Neural progenitor cell (in vitro differentiated cells): ENCODE data around the gene ATP11C. TPM values are rescaled to one million over a fixed set of nuclear protein-coding genes. Genes with fewer than 3 reads are reported as not detected.

ENCODE experiments used
- DNase-seq: peaks from one replicate; pipeline ENCODE4 v3.0.0-alpha.2; 2016; ENCODE audit warnings: low spot score
- H2AFZ ChIP-seq: fragments of 200-600 bp; sonication (generic); replicated peaks from 2 replicates; pipeline ENCODE4 v1.6.1; 2016; ENCODE audit warnings: antibody characterized with exemption
- H3F3A ChIP-seq: fragments of 200-600 bp; sonication (generic); 2 replicates; pipeline ENCODE4 v1.6.1; 2016; ENCODE audit warnings: antibody characterized with exemption, low read depth
- H3K27ac ChIP-seq: fragments of 200-600 bp; sonication (generic); 2 replicates; pipeline ENCODE4 v1.5.1; 2016; ENCODE audit warnings: mild to moderate bottlenecking
- H3K27me3 ChIP-seq: fragments of 200-600 bp; sonication (generic); 2 replicates; pipeline ENCODE4 v1.6.1; 2016; ENCODE audit warnings: mild to moderate bottlenecking, moderate library complexity
- H3K36me3 ChIP-seq: fragments of 200-600 bp; sonication (generic); 2 replicates; pipeline ENCODE4 v1.5.1; 2016
- H3K4me1 ChIP-seq: fragments of 200-600 bp; sonication (generic); 2 replicates; pipeline ENCODE4 v1.6.1; 2016; ENCODE audit warnings: mixed run types
- H3K4me2 ChIP-seq: fragments of 200-600 bp; sonication (generic); 2 replicates; pipeline ENCODE4 v1.6.1; 2016
- H3K4me3 ChIP-seq: fragments of 200-600 bp; sonication (generic); 2 replicates; pipeline ENCODE4 v1.5.1; 2016
- H3K79me2 ChIP-seq: fragments of 200-600 bp; sonication (generic); 2 replicates; pipeline ENCODE4 v1.6.1; 2016; ENCODE audit warnings: low read depth
- H3K9ac ChIP-seq: fragments of 200-600 bp; sonication (generic); 2 replicates; pipeline ENCODE4 v1.6.1; 2016
- H3K9me3 ChIP-seq: fragments of 200-600 bp; sonication (generic); 2 replicates; pipeline ENCODE4 v1.5.1; 2016; ENCODE audit warnings: low read depth
- H4K20me1 ChIP-seq: fragments of 200-600 bp; sonication (generic); 2 replicates; pipeline ENCODE4 v1.6.1; 2016; ENCODE audit warnings: low read depth
- H3K27ac Mint-ChIP-seq: 3 replicates; pipeline ENCODE4 v1.8.0; 2021; ENCODE audit warnings: mixed read lengths
- H3K27me3 Mint-ChIP-seq: 2 replicates; pipeline ENCODE4 v1.8.0; 2022; ENCODE audit warnings: low read depth, mild to moderate bottlenecking, inconsistent platforms, moderate library complexity, mixed read lengths; ENCODE audit not compliant: insufficient read depth
- H3K36me3 Mint-ChIP-seq: 3 replicates; pipeline ENCODE4 v1.8.0; 2021; ENCODE audit warnings: mixed read lengths
- H3K4me1 Mint-ChIP-seq: 3 replicates; pipeline ENCODE4 v1.8.0; 2021; ENCODE audit warnings: mixed read lengths
- H3K4me3 Mint-ChIP-seq: 3 replicates; pipeline ENCODE4 v1.8.0; 2021; ENCODE audit warnings: mild to moderate bottlenecking, moderate library complexity, mixed read lengths
- H3K9me3 Mint-ChIP-seq: 3 replicates; pipeline ENCODE4 v1.8.0; 2020; ENCODE audit warnings: mixed read lengths
- CTCF ChIP-seq: fragments of 200-600 bp; sonication (generic); IDR thresholded peaks from 2 replicates; pipeline ENCODE4 v1.5.1; 2017; ENCODE audit warnings: antibody characterized with exemption, mild to moderate bottlenecking
- EZH2 ChIP-seq: fragments of 200-600 bp; sonication (generic); IDR thresholded peaks from 2 replicates; pipeline ENCODE4 v1.6.1; 2017; ENCODE audit warnings: antibody characterized with exemption, mild to moderate bottlenecking, moderate library complexity
- EZH2phosphoT487 ChIP-seq: fragments of 200-600 bp; sonication (generic); IDR thresholded peaks from 2 replicates; pipeline ENCODE4 v1.6.1; 2017; ENCODE audit warnings: antibody characterized with exemption
- total RNA-seq: library from RNA; depleted of rRNA; stranded (reverse); fragments of >200 nt; gene quantifications from 2 replicates; pipeline ENCODE4 v1.2.3, GENCODE V29; 2015; ENCODE audit warnings: low replicate concordance

The ATP11C gene
- total RNA-seq, 1 donor from 2014 or later = 68.0 TPM

DNA sequence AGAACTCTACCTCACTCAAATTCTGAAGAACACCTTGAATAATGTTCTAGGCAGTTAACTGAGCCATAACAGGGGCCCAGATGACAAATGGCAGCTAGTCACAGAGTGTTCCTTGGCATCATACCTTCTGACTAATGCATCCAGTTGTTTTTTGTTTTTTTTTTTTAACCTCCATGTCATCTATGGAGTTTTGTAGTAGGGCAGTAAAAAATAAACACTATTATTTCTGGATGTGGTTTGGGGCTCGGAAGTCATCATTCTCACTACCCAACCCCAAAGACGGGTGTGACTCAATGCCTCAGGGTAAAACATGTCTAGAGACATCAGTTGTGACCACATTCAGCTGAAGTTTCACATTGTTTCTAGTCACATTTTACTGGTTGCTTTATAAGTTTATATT, 193.7 kb downstream of the ATP11C start:
- Histone ChIP-seq H3K4me1 (no peaks in the 10 kb centered on the region), H2AFZ (no peak overlapping the region), H3F3A (no peaks in the 10 kb centered on the region), H3K79me2 (no peaks in the 10 kb centered on the region), H3K27me3 (no peaks in the 10 kb centered on the region), H3K4me3 (no peak overlapping the region), H3K27ac (no peak overlapping the region), H4K20me1 (no peaks in the 10 kb centered on the region), H3K4me2 (no peak overlapping the region), H3K36me3 (no peaks in the 10 kb centered on the region), H3K9me3 (peaks cover 4% of the 10 kb centered on the region), H3K9ac (no peak overlapping the region)
- H3K4me1 Mint-ChIP-seq = peaks cover 3% of the 10 kb centered on the region
- H3K27me3 Mint-ChIP-seq = no peaks in the 10 kb centered on the region
- H3K4me3 Mint-ChIP-seq = no peak overlapping the region
- no peak for TF ChIP-seq EZH2
- no peak for TF ChIP-seq EZH2phosphoT487
- TF ChIP-seq CTCF = no peak
- H3K36me3 Mint-ChIP-seq = peaks cover 23% of the 10 kb centered on the region
- no peaks in the 10 kb centered on the region for H3K9me3 Mint-ChIP-seq
- no peak overlapping the region for H3K27ac Mint-ChIP-seq
- DNase-seq = no peak

GRCh38 chrX:139738581-139738980, 194.3 kb downstream of the ATP11C start:
- Histone ChIP-seq H3K4me2 (no peak overlapping the region), H3K4me3 (no peak overlapping the region), H4K20me1 (no peaks in the 10 kb centered on the region), H3K79me2 (no peaks in the 10 kb centered on the region), H3K9me3 (peaks cover 4% of the 10 kb centered on the region), H3F3A (no peaks in the 10 kb centered on the region), H3K9ac (no peak overlapping the region), H2AFZ (no peak overlapping the region), H3K4me1 (no peaks in the 10 kb centered on the region), H3K27ac (no peak overlapping the region), H3K27me3 (no peaks in the 10 kb centered on the region), H3K36me3 (no peaks in the 10 kb centered on the region)
- Mint-ChIP-seq H3K9me3 (no peaks in the 10 kb centered on the region), H3K4me3 (no peak overlapping the region), H3K27me3 (no peaks in the 10 kb centered on the region), H3K36me3 (peaks cover 23% of the 10 kb centered on the region), H3K27ac (no peak overlapping the region), H3K4me1 (peaks cover 3% of the 10 kb centered on the region)
- DNase-seq = no peak
- TF ChIP-seq EZH2phosphoT487 = no peak
- no peak for TF ChIP-seq EZH2
- TF ChIP-seq CTCF = no peak

- H3K27me3 Mint-ChIP-seq = no peaks in the 10 kb centered on the region
- no peak overlapping the region for H2AFZ ChIP-seq
- H3K9me3 Mint-ChIP-seq = no peaks in the 10 kb centered on the region
- no peaks in the 10 kb centered on the region for H3F3A ChIP-seq
- H3K9me3 ChIP-seq = no peaks in the 10 kb centered on the region
- no peaks in the 10 kb centered on the region for H3K4me1 ChIP-seq
- peaks cover 22% of the 10 kb centered on the region for H3K36me3 Mint-ChIP-seq
- no peaks in the 10 kb centered on the region for H3K27me3 ChIP-seq
- H3K4me1 Mint-ChIP-seq = peaks cover 3% of the 10 kb centered on the region
- no peak overlapping the region for H3K4me3 Mint-ChIP-seq
- no peaks in the 10 kb centered on the region for H3K79me2 ChIP-seq
- H4K20me1 ChIP-seq = no peaks in the 10 kb centered on the region
- H3K9ac ChIP-seq = no peak overlapping the region
- no peak overlapping the region for H3K27ac Mint-ChIP-seq
- no peak overlapping the region for H3K4me2 ChIP-seq
- H3K4me3 ChIP-seq = no peak overlapping the region
- no peak for TF ChIP-seq EZH2
- no peak for TF ChIP-seq CTCF
- no peak for TF ChIP-seq EZH2phosphoT487
- H3K27ac ChIP-seq = no peak overlapping the region
- no peak for DNase-seq
- H3K36me3 ChIP-seq = no peaks in the 10 kb centered on the region
Measured at GRCh38 chrX:139736151-139736550, 196.7 kb downstream of the ATP11C start.
